ENCODE results near the gene MOB2.

DNA sequence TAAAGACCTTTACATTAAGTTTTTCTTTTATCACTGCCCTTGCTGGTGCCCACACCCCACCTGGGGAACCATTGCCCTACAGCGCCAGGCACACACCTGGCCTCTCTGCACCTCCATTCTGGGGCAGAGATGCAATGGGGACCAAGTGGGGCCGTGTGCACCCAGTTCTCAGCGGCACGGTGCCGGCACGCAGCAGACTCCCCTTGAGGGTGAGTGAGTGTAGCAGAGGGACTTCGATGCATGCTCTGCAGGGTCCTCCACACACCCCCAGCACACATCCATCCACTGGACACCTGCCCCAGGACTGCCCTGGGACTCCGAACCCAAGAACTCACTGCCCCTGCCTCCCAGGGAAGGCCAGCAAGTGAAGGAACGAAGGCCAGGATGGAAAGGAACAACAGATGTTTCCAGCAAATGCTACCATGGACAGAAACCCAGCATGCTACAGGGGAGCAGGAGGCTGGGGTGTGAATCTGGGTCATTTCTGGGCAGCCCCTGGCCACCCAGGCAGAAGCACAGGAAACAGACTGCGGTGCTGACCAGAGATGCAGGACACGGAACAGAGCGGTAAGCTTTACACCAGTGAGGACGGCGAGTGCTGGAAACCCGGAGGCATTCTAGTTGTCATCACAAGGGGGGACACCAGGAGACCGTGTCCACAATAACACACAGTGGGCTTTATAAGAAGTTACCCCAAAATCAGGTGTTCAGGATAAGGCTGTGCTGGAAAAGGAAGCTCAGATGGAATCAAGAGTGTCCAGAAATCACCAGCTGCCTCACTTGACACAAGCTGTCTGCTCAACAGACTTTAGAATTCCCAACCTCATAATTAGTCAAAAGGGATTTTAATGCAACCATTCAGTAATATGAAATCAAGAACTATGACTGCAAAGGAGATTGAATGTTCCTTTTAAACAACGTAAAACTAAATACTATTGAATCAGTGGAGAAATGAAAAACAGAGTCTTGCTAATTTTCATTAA is 32.7 kb upstream of the MOB2 start:
- TF ChIP-seq FOXA1 (IDR thresholded peaks at IDR 0.05) (no peak), PKNOX1 (IDR thresholded peaks at IDR 0.05) (no peak), SP1 (IDR thresholded peaks at IDR 0.05) (no peak), BHLHE40 (IDR thresholded peaks at IDR 0.05; ENCODE audit: borderline replicate concordance) (no peak), FOXM1 (IDR thresholded peaks at IDR 0.05; ENCODE audit: borderline replicate concordance) (no peak), NFRKB (IDR thresholded peaks at IDR 0.05) (no peak), ZNF384 (IDR thresholded peaks at IDR 0.05) (no peak), SUZ12 (IDR thresholded peaks at IDR 0.05) (no peak), FOXK2 (IDR thresholded peaks at IDR 0.05) (no peak), CTBP1 (IDR thresholded peaks at IDR 0.05; ENCODE audit: borderline replicate concordance) (no peak)

All from HEK293T (cell line).